ENCODE results near the gene NR1H2. TPM values are rescaled to one million over a fixed set of nuclear protein-coding genes. Genes with fewer than 3 reads are reported as not detected.

Gene NR1H2
- total RNA-seq, 2 donors from 2014 or later: 113 to 138 TPM

- no peaks in the 10 kb centered on the region for H3K27me3 ChIP-seq (replicated peaks; ENCODE audit: insufficient read depth)
- DNase-seq (ENCODE audit: low spot score) (no peak), ATAC-seq (ENCODE audit: insufficient number of reproducible peaks, low FRiP score, low read depth) (no peak)
- H3K4me1 ChIP-seq (ENCODE audit: control insufficient read depth in 1 of 2, low read depth in 2 of 2): no peaks in the 10 kb centered on the region
- no peaks in the 10 kb centered on the region for H3K9me3 ChIP-seq
- no peak overlapping the region for H3K4me3 ChIP-seq
- no peak overlapping the region for H3K27ac ChIP-seq
- H3K36me3 ChIP-seq: peaks cover 6% of the 10 kb centered on the region
- TF ChIP-seq CTCF (IDR thresholded peaks at IDR 0.05): no peak
Measured at GRCh38 chr19:50402544-50403301, 26.5 kb downstream of the NR1H2 start.

- no peak for TF ChIP-seq CTCF (IDR thresholded peaks at IDR 0.05)
- Histone ChIP-seq H3K9me3 (no peaks in the 10 kb centered on the region), H3K4me1 (ENCODE audit: control insufficient read depth in 1 of 2, low read depth in 2 of 2) (no peaks in the 10 kb centered on the region), H3K36me3 (peaks cover 21% of the 10 kb centered on the region), H3K4me3 (no peak overlapping the region), H3K27ac (no peak overlapping the region), H3K27me3 (replicated peaks; ENCODE audit: insufficient read depth) (no peaks in the 10 kb centered on the region)
- DNase-seq (ENCODE audit: low spot score): no peak
- no peak for ATAC-seq (ENCODE audit: insufficient number of reproducible peaks, low FRiP score, low read depth)
Measured at GRCh38 chr19:50406156-50406820, 30.0 kb downstream of the NR1H2 start.

- Histone ChIP-seq H3K27me3 (replicated peaks; ENCODE audit: insufficient read depth) (no peaks in the 10 kb centered on the region), H3K4me1 (ENCODE audit: control insufficient read depth in 1 of 2, low read depth in 2 of 2) (no peaks in the 10 kb centered on the region), H3K36me3 (peaks cover 21% of the 10 kb centered on the region), H3K27ac (no peak overlapping the region), H3K9me3 (no peaks in the 10 kb centered on the region), H3K4me3 (no peak overlapping the region)
- no peak for ATAC-seq (ENCODE audit: insufficient number of reproducible peaks, low FRiP score, low read depth)
- DNase-seq (ENCODE audit: low spot score): no peak
- TF ChIP-seq CTCF (IDR thresholded peaks at IDR 0.05): no peak
Measured at GRCh38 chr19:50406829-50407228, 30.6 kb downstream of the NR1H2 start.

- TF ChIP-seq CTCF (IDR thresholded peaks at IDR 0.05): no peak
- ATAC-seq (ENCODE audit: insufficient number of reproducible peaks, low FRiP score, low read depth) (no peak), DNase-seq (ENCODE audit: low spot score) (no peak)
- Histone ChIP-seq H3K9me3 (no peaks in the 10 kb centered on the region), H3K4me1 (ENCODE audit: control insufficient read depth in 1 of 2, low read depth in 2 of 2) (no peaks in the 10 kb centered on the region), H3K4me3 (no peak overlapping the region), H3K36me3 (peaks cover 15% of the 10 kb centered on the region), H3K27me3 (replicated peaks; ENCODE audit: insufficient read depth) (no peaks in the 10 kb centered on the region), H3K27ac (no peak overlapping the region)
Measured at GRCh38 chr19:50409347-50409746, 33.1 kb downstream of the NR1H2 start.

- Histone ChIP-seq H3K36me3 (peaks cover 15% of the 10 kb centered on the region), H3K4me1 (ENCODE audit: control insufficient read depth in 1 of 2, low read depth in 2 of 2) (no peaks in the 10 kb centered on the region), H3K27ac (no peak overlapping the region), H3K9me3 (no peaks in the 10 kb centered on the region), H3K27me3 (replicated peaks; ENCODE audit: insufficient read depth) (no peaks in the 10 kb centered on the region), H3K4me3 (no peak overlapping the region)
- no peak for TF ChIP-seq CTCF (IDR thresholded peaks at IDR 0.05)
- DNase-seq (ENCODE audit: low spot score) (no peak), ATAC-seq (ENCODE audit: insufficient number of reproducible peaks, low FRiP score, low read depth) (no peak)
Measured at GRCh38 chr19:50410109-50410508, 33.9 kb downstream of the NR1H2 start.
